Measurements from ENCODE around the gene ARID1B.
"Not testable (repeated sequence)": the region's sequence is repeated elsewhere in the genome, so short reads cannot be mapped to it uniquely, and the experiment has no call there.

The ARID1B gene

DNA sequence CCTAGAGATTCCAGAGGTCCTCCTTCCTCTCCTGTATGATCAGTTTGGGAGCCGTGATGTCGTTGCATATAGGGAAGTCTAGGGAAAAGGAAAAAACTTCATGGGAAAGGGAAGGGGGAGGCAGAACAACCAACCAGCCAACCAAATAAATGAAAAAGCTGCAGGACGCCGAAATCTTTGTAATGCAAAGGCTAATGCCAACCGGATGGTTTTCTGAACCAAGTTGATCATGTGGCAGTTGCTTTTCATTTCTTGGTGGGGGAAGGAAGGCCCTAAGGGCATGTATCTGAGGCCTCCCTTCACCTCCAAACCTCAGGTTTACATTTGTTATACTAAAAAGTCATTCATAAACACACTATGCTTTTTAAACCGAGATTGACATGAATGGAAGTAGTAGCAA lies 167.2 kb downstream of the ARID1B start:
- Histone ChIP-seq H3K4me1 (peaks cover 0 to 67% (median 29%) of the 10 kb centered on the region in 4 donors), H3K27ac (no peak overlapping the region), H3K36me3 (no peaks in the 10 kb centered on the region), H3K4me3 (no peak overlapping the region), H3K9me3 (no peaks in the 10 kb centered on the region), H3K27me3 (no peaks in the 10 kb centered on the region)
- TF ChIP-seq CTCF (IDR thresholded peaks at IDR 0.05) = no peak
- no peak for DNase-seq
- intact Hi-C loops (cut with DNase I; ENCODE audit: low total_unique reads) = loop anchor here (10.0 kb wide), 1 partner anchor 150 kb away; no protein-coding TSS in a partner anchor

GRCh38 chr6:156945789-156946172 lies 168.6 kb downstream of the ARID1B start:
- not testable (repeated sequence) for H3K27ac ChIP-seq, H3K27me3 ChIP-seq, H3K9me3 ChIP-seq, H3K4me3 ChIP-seq, DNase-seq, H3K36me3 ChIP-seq
- peaks cover 0 to 61% (median 27%) of the 10 kb centered on the region in 4 donors for H3K4me1 ChIP-seq
- intact Hi-C loops (cut with DNase I; ENCODE audit: low total_unique reads) = loop anchor here (10.0 kb wide), 1 partner anchor 151 kb away; no protein-coding TSS in a partner anchor

- no peaks in the 10 kb centered on the region for H3K36me3 ChIP-seq
- no peak for DNase-seq
- H3K27me3 ChIP-seq = no peaks in the 10 kb centered on the region
- H3K9me3 ChIP-seq = no peaks in the 10 kb centered on the region
- no peak for TF ChIP-seq CTCF (IDR thresholded peaks at IDR 0.05)
- H3K4me1 ChIP-seq = peaks cover 0 to 62% (median 24%) of the 10 kb centered on the region in 4 donors
- H3K4me3 ChIP-seq = no peak overlapping the region
- intact Hi-C loops (cut with DNase I; ENCODE audit: low total_unique reads) = loop anchor here (10.0 kb wide), 1 partner anchor 152 kb away; no protein-coding TSS in a partner anchor
- no peak overlapping the region for H3K27ac ChIP-seq
These were observed 169.3 kb downstream of the ARID1B start for GRCh38 chr6:156946370-156946936.

GRCh38 chr6:156948277-156948676 lies 171.1 kb downstream of the ARID1B start:
- H3K4me3 ChIP-seq = no peak overlapping the region
- H3K4me1 ChIP-seq = peaks cover 0 to 59% (median 25%) of the 10 kb centered on the region in 4 donors
- no peak for DNase-seq
- no peak for TF ChIP-seq CTCF (IDR thresholded peaks at IDR 0.05)
- no peaks in the 10 kb centered on the region for H3K36me3 ChIP-seq
- no peaks in the 10 kb centered on the region for H3K9me3 ChIP-seq
- H3K27ac ChIP-seq = no peak overlapping the region
- H3K27me3 ChIP-seq = no peaks in the 10 kb centered on the region
- intact Hi-C loops (cut with DNase I; ENCODE audit: low total_unique reads) = loop anchor here (10.0 kb wide), 1 partner anchor 153 kb away; no protein-coding TSS in a partner anchor

- TF ChIP-seq CTCF (IDR thresholded peaks at IDR 0.05) = no peak
These were observed 171.6 kb downstream of the ARID1B start for GRCh38 chr6:156948807-156949206.

DNA sequence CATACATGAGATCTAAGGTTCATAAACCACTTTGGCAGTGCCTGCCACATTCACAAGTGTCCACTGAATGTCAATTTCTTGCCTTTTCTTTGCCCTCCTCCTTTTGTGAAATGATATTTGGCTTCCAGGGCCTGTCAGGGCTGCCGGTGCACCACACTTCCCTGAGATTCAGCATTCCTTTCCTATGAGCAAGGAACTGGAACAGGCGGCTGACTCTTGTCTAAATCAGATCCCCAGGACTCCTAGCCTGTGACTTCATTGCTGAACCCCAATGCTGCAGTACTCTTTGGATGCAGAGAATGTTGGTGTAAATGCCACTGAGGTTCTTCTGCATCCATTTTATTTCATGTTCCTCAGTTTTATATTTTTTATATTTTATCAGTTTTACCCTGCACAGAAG lies 172.2 kb downstream of the ARID1B start:
- Histone ChIP-seq H3K27ac (no peak overlapping the region), H3K4me3 (no peak overlapping the region), H3K36me3 (no peaks in the 10 kb centered on the region), H3K9me3 (no peaks in the 10 kb centered on the region), H3K4me1 (peaks cover 0 to 62% (median 29%) of the 10 kb centered on the region in 4 donors), H3K27me3 (no peaks in the 10 kb centered on the region)
- intact Hi-C loops (cut with DNase I; ENCODE audit: low total_unique reads) = loop anchor here (10.0 kb wide), 1 partner anchor 155 kb away; no protein-coding TSS in a partner anchor
- TF ChIP-seq CTCF (IDR thresholded peaks at IDR 0.05) = no peak
- DNase-seq = no peak

More at GRCh38 chr6:156948807-156949206, 171.6 kb downstream of the ARID1B start:
- no peak overlapping the region for H3K4me3 ChIP-seq
- no peak for DNase-seq
- H3K4me1 ChIP-seq = peaks cover 0 to 59% (median 29%) of the 10 kb centered on the region in 4 donors
- no peaks in the 10 kb centered on the region for H3K36me3 ChIP-seq
- no peaks in the 10 kb centered on the region for H3K9me3 ChIP-seq
- H3K27me3 ChIP-seq = no peaks in the 10 kb centered on the region
- intact Hi-C loops (cut with DNase I; ENCODE audit: low total_unique reads) = loop anchor here (10.0 kb wide), 1 partner anchor 154 kb away; no protein-coding TSS in a partner anchor
- H3K27ac ChIP-seq = no peak overlapping the region
